Muscle of back (tissue), 10 donors: ENCODE measurements around the gene OR5AR1. TPM values are rescaled to one million over a fixed set of nuclear protein-coding genes. Genes with fewer than 3 reads are reported as not detected.

Experiments used
- polyA plus RNA-seq, 10 donors: library from polyadenylated mRNA; unstranded; fragments of 120-200 nt; gene quantifications; one replicate each; pipeline ENCODE4 v1.2.1, GENCODE V29; 2013; ENCODE audit not compliant: insufficient read length in 10 of 10

Gene OR5AR1
- polyA plus RNA-seq, 10 donors: not detected

Other genes with a start within 250 kb of the OR5AR1 start
- not detected for gene OR5M3, start 190.3 kb upstream of the OR5AR1 start, polyA plus RNA-seq
- gene OR5M8, start 172.3 kb upstream of the OR5AR1 start, polyA plus RNA-seq: not detected
- gene OR5M11, start 120.4 kb upstream of the OR5AR1 start, polyA plus RNA-seq: not detected
- not detected for gene OR5M10, start 86.0 kb upstream of the OR5AR1 start, polyA plus RNA-seq
- not detected for gene OR5M1, start 48.8 kb upstream of the OR5AR1 start, polyA plus RNA-seq
- not detected for gene OR5AP2, start 21.2 kb upstream of the OR5AR1 start, polyA plus RNA-seq
- gene OR9G1, start 35.4 kb downstream of the OR5AR1 start, polyA plus RNA-seq: not detected
- gene OR9G4, start 85.0 kb downstream of the OR5AR1 start, polyA plus RNA-seq: not detected